Stimulated activated CD8-positive, alpha-beta memory T cell treated with anti-CD3 and anti-CD28 coated beads, Interleukin-4, amount 100 ng/mL, for 48 hours (primary cell): ENCODE results near the gene BCO2.
"Not testable (repeated sequence)": the region's sequence is repeated elsewhere in the genome, so short reads cannot be mapped to it uniquely, and the experiment has no call there.

ENCODE experiments used
- DNase-seq: peaks from one replicate; pipeline ENCODE4 v3.0.0-alpha.2; 2020

The BCO2 gene

GRCh38 chr11:112167145-112167544, 8.2 kb upstream of the BCO2 start, which contains the start of gene TEX12:
Gene TEX12, plus strand, starts transcription at chr11:112167372. Its CDS starts 1,897 bp downstream, at chr11:112169269.
- DNase-seq = no peak

GRCh38 chr11:112172362-112172994, 2.8 kb upstream of the BCO2 start:
- DNase-seq = no peak

GRCh38 chr11:112173152-112173551, 2.2 kb upstream of the BCO2 start:
- DNase-seq = no peak

- DNase-seq = no peak
Measured at GRCh38 chr11:112175599-112175952, 264 bp downstream of the BCO2 start.

- DNase-seq = no peak
Measured at GRCh38 chr11:112176077-112176476, 765 bp downstream of the BCO2 start.

- no peak for DNase-seq
Measured at GRCh38 chr11:112177589-112177988, 2.3 kb downstream of the BCO2 start.

GRCh38 chr11:112178428-112178827, 3.1 kb downstream of the BCO2 start:
- DNase-seq = no peak

- DNase-seq = no peak
Measured at GRCh38 chr11:112178936-112179335, 3.6 kb downstream of the BCO2 start.

- no peak for DNase-seq
Measured at GRCh38 chr11:112179601-112180000, 4.3 kb downstream of the BCO2 start.

GRCh38 chr11:112182867-112183266, 7.6 kb downstream of the BCO2 start:
- no peak for DNase-seq

- no peak for DNase-seq
Measured at GRCh38 chr11:112185883-112186282, 10.6 kb downstream of the BCO2 start.

- DNase-seq = no peak
Measured at GRCh38 chr11:112186304-112186703, 11.0 kb downstream of the BCO2 start.

- DNase-seq = not testable (repeated sequence)
Measured at GRCh38 chr11:112195113-112195512, 19.8 kb downstream of the BCO2 start.

GRCh38 chr11:112195951-112196351, 20.6 kb downstream of the BCO2 start:
- no peak for DNase-seq

- no peak for DNase-seq
Measured at GRCh38 chr11:112196519-112197087, 21.3 kb downstream of the BCO2 start.

- not testable (repeated sequence) for DNase-seq
Measured at GRCh38 chr11:112199101-112199500, 23.8 kb downstream of the BCO2 start.

- DNase-seq = no peak
Measured at GRCh38 chr11:112200252-112200651, 24.9 kb downstream of the BCO2 start.

- no peak for DNase-seq
Measured at GRCh38 chr11:112206071-112206470, 30.8 kb downstream of the BCO2 start.

GRCh38 chr11:112210890-112211289, 35.6 kb downstream of the BCO2 start:
- DNase-seq = no peak

- no peak for DNase-seq
Measured at GRCh38 chr11:112211536-112211935, 36.2 kb downstream of the BCO2 start.

GRCh38 chr11:112212290-112212689, 37.0 kb downstream of the BCO2 start:
- DNase-seq = no peak

GRCh38 chr11:112212710-112213109, 37.4 kb downstream of the BCO2 start:
- DNase-seq = no peak

GRCh38 chr11:112213753-112214152, 38.4 kb downstream of the BCO2 start:
- DNase-seq = no peak

- no peak for DNase-seq
Measured at GRCh38 chr11:112215621-112216020, 40.3 kb downstream of the BCO2 start.

GRCh38 chr11:112216561-112217105, 41.3 kb downstream of the BCO2 start:
- DNase-seq = no peak
